GM19468 (cell line): ENCODE data around the gene CDCA3.
"Not testable (repeated sequence)": the region's sequence is repeated elsewhere in the genome, so short reads cannot be mapped to it uniquely, and the experiment has no call there.

Source experiments
- ATAC-seq: cut with Tn5 transposase; IDR thresholded peaks from one replicate; pipeline ENCODE4 v1.9.1; 2021; ENCODE audit warnings: mild to moderate bottlenecking, moderate library complexity, moderate number of reproducible peaks; ENCODE audit not compliant: unreplicated experiment; ENCODE audit errors: extremely low read depth

CDCA3 gene

GRCh38 chr12:6851153-6851920 is at the start of gene CDCA3:
TSS of gene CDCA3 (minus strand) at chr12:6851286. CDS start at chr12:6850952, 334 bp downstream.
- ATAC-seq: peak; percentile 40

DNA sequence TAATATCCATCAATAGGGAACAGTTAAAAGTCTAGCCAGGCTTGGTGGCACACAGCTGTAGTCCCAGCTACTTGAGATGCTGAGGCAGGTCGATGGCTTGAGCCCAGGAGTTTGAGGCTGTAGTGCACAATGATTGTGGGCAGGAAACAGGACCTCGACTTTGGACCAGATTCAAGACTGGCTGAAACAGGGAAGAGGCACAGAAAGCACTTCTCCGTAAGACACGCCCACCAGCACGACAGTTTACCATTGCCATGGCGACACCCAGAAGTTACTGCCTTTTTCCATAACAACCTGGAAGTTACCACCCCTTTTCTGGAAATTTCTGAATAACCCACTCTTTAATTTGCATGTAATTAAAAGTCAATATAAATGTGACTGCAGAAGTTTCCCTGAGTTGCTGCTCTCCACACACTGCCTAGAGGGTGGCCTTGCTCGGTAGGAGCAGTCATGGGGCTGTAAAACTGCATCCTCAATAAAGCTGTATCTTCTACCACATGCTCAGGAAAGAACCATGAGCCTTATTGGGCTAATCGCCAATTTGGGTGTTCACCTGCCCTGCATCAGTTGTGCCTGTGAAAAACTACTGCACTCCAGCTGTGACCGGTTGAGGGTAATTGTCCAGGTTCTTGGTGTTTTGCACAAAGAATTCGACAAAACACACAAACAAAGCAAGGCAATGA is 48.9 kb upstream of the CDCA3 start:
- ATAC-seq: no peak

DNA sequence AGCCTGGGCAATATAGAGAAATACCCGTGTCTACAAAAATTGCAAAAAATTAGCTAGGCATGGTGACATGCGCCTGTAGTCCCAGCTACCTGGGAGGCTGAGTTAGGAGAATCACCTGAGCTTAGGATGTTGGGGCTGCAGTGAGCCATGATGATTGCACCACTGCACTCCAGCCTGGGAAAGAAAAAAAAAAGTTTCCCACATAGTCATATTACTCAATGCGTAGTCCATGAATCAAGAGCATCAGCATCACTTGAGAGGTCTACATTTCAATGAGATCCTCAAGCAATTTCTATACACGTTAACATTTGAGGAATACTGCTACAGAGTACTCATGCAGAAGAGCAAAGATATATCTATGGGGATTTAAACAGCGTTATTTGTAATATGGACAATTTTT is 48.3 kb upstream of the CDCA3 start:
- no peak for ATAC-seq

DNA sequence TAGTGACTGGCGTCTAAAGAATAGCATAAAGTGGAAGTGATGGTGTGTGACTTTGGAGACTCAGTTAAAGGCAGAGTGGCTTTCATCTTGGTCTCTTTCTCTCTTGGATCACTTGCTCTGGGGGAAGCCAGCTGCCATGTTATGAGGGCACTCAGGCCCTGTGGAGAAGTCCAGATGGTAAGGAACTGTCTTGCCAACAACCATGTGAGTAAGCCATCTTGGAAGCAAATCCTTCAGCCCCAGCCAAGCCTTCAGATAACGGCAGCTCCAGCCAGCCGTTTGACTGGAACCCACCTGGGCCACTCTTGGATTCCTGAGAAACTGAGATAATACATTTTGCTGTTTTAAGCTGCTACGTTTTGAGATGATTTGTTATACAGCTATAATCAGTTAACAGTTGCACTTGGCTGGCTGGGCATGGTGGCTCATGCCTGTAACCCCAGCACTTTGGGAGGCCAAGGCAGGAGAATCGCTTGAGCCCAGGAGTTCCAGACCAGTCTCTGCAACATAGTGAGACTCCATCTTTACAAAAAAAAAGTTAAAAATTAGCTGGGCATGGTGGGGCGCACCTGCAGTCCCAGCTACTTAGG is 45.9 kb upstream of the CDCA3 start:
- no peak for ATAC-seq

DNA sequence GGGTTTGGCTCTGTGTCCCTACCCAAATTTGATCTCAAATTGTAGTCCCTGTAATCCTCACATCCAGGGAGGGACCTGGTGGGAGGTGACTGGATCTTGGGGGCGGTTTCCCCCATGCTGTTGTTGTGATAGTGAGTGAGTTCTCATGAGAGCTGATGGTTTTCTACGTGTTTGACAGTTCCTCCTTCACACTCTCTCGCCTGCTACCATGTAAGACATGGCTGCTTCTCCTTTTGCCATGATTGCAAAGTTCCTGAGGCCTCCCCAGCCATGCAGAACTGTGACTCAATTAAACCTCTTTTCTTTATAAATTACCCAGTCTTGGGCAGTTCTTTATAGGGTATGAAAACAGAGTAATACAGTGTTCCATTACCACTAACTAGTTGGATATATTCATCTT is 43.2 kb upstream of the CDCA3 start:
- ATAC-seq: no peak

- ATAC-seq: not testable (repeated sequence)
These were observed 41.6 kb upstream of the CDCA3 start for GRCh38 chr12:6892683-6893082.

GRCh38 chr12:6891646-6892001 is 40.5 kb upstream of the CDCA3 start:
- no peak for ATAC-seq

- peak; percentile 94 for ATAC-seq
These were observed 39.9 kb upstream of the CDCA3 start for GRCh38 chr12:6890789-6891645.

- ATAC-seq: not testable (repeated sequence)
These were observed 38.9 kb upstream of the CDCA3 start for GRCh38 chr12:6889775-6890573.

DNA sequence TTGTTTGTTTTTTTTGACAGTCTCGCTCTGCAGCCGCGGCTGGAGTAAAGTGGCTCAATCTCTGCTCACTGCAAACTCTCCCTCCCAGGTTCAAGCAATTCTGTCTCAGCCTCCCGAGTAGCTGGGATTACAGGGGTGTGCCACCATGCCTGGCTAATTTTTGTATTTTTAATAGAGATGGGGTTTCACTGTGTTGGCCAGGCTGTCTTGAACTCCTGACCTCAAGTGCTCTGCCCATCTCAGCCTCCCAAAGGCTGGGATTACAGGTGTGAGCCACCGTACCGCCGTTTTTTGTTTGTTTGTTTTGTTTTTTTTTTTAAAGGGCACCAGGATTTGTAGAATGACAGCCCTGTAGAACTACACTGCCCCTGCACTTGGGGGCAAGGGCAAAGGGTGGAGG is 37.7 kb upstream of the CDCA3 start:
- not testable (repeated sequence) for ATAC-seq

DNA sequence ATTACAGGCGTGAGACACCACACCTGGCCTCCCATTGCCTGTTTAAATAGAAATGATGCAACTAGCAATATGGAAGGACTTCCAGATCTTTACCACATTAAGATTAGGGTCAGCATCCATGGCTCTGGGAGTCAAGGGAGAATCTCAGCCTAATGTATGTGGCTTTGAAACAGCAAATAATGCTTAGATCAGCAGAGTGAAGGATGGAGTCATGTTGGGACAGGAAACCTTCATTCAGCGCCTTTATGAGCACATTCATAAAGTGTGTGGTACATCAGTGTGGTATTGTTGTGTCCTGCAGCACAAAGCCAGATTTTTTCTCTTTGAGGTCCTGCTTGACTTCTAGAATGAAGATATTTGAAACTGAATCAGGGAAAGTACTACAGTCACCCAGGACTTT is 37.3 kb upstream of the CDCA3 start:
- ATAC-seq: no peak

GRCh38 chr12:6887460-6887859 is 36.4 kb upstream of the CDCA3 start:
- ATAC-seq: no peak

- not testable (repeated sequence) for ATAC-seq
These were observed 35.3 kb upstream of the CDCA3 start for GRCh38 chr12:6886206-6886999.

DNA sequence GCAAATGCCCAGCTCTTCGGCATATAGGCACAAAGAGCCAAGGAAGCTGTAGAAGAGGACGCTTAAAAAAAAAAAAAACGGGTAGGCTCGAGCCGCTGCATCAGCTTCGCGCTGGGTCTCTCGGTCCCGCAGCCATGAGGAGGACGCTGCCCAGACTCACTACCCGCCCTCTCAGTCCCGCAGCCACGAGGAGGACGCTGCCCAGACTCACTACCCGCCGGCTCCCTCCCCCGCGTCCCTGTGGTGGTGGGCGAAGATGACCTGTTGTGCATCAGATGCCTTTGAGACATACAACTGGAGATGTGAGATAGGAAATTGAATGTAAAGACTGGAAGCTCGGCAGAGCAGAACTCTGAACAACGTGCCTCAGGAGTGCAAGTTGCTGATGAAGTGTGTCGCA is 33.5 kb upstream of the CDCA3 start:
- no peak for ATAC-seq

- ATAC-seq: no peak
These were observed 32.6 kb upstream of the CDCA3 start for GRCh38 chr12:6883683-6884082.

GRCh38 chr12:6883252-6883651 is 32.2 kb upstream of the CDCA3 start:
- no peak for ATAC-seq

- ATAC-seq: not testable (repeated sequence)
These were observed 28.7 kb upstream of the CDCA3 start for GRCh38 chr12:6879824-6880223.

DNA sequence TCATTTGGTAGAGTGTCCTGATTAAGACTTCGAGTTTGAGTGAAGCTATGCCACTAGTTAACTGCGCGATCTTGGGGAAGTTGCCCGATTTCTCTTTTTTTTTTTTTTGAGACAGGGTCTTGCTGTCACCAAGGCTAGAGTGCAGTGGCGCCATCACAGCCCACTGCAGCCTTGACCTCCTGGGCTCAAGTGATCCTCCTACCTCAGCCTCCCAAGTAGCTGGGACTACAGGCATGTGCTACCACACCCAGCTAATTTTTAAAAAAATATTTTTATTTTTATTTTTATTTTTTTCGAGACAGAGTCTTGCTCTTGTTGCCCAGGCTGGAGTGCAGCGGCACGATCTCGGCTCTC is 22.9 kb upstream of the CDCA3 start:
- ATAC-seq: not testable (repeated sequence)
